NCI-H2196 treated with DMSO at 0.1 percent for 48 hours (cell line): ENCODE measurements around the gene TP53TG3F.
"Not testable (repeated sequence)": the region's sequence is repeated elsewhere in the genome, so short reads cannot be mapped to it uniquely, and the experiment has no call there.

Experiments used
- DNase-seq: peaks from one replicate; lab custom pipeline; 2025; ENCODE audit not compliant: unreplicated experiment; lab: John Stamatoyannopoulos, UW

TP53TG3F gene

GRCh38 chr16:33459312-33459711, at the start of gene TP53TG3F:
Gene TP53TG3F, plus strand, starts transcription at chr16:33459612. Its CDS starts 68 bp downstream, at chr16:33459680.
- DNase-seq, result not testable (repeated sequence)

- DNase-seq, result not testable (repeated sequence)
These were observed 32.2 kb downstream of the TP53TG3F start for GRCh38 chr16:33491611-33492010.

GRCh38 chr16:33507231-33507630, 47.8 kb downstream of the TP53TG3F start:
- DNase-seq, result not testable (repeated sequence)

- not testable (repeated sequence) for DNase-seq
These were observed 49.7 kb downstream of the TP53TG3F start for GRCh38 chr16:33509070-33509469.

GRCh38 chr16:33509906-33510305, 50.5 kb downstream of the TP53TG3F start:
- not testable (repeated sequence) for DNase-seq
